PFSK-1 (cell line): Measurements from ENCODE around the gene LAYN.

Experiments used
- FOXP2 ChIP-seq: optimal IDR thresholded peaks from 2 replicates; pipeline ENCODE3; 2011; ENCODE audit warnings: borderline replicate concordance, control low read depth, inconsistent platforms; ENCODE audit not compliant: insufficient read depth; ENCODE audit errors: extremely low read length, extremely low read depth
- POLR2AphosphoS5 ChIP-seq: IDR thresholded peaks from 2 replicates; pipeline ENCODE4 v1.6.1; 2012; ENCODE audit warnings: low read depth, mild to moderate bottlenecking, control low read depth, low read length, moderate library complexity
- SIN3A ChIP-seq: IDR thresholded peaks from 2 replicates; pipeline ENCODE4 v1.6.1; 2012; ENCODE audit warnings: mild to moderate bottlenecking, low read length, moderate library complexity, borderline replicate concordance; ENCODE audit not compliant: insufficient read depth
- TAF1 ChIP-seq: IDR thresholded peaks from 2 replicates; pipeline ENCODE4 v1.6.1; 2012; ENCODE audit warnings: low read length, control low read depth, borderline replicate concordance; ENCODE audit not compliant: insufficient read depth
- TF ChIP-seq, protein P1 (sequence below), 2 experiments: IDR thresholded peaks; 2 replicates each; pipeline versions ENCODE4 v1.6.1 to v1.8.0; 2011 to 2012; ENCODE audit warnings: low read depth in 2 of 2, low read length in 2 of 2, control low read depth in 1 of 2, inconsistent platforms in 1 of 2, mild to moderate bottlenecking in 1 of 2, moderate library complexity in 1 of 2; ENCODE audit not compliant: insufficient read depth in 1 of 2

DNA sequence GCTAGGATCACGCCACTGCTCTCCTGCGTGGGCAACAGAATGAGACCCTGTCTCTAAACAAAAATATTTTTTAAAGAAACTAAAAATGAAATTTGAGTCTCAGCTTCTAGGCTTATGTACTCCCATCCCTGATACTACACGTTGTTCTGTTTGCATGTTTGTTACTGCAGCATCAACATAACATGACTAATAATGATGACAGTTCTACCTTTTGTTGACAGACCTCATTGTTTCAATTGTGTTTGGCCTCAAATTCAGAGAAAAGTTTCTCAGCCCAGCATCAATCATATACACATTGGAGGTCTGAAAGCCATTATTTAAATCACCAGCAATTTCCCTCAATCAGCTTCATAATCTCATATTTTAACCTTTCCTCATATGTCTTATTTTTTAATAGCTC is 20.8 kb downstream of the LAYN start:
- TF ChIP-seq SIN3A (no peak), POLR2AphosphoS5 (no peak), TAF1 (no peak), FOXP2 (no peak)
- TF ChIP-seq, protein P1, sequence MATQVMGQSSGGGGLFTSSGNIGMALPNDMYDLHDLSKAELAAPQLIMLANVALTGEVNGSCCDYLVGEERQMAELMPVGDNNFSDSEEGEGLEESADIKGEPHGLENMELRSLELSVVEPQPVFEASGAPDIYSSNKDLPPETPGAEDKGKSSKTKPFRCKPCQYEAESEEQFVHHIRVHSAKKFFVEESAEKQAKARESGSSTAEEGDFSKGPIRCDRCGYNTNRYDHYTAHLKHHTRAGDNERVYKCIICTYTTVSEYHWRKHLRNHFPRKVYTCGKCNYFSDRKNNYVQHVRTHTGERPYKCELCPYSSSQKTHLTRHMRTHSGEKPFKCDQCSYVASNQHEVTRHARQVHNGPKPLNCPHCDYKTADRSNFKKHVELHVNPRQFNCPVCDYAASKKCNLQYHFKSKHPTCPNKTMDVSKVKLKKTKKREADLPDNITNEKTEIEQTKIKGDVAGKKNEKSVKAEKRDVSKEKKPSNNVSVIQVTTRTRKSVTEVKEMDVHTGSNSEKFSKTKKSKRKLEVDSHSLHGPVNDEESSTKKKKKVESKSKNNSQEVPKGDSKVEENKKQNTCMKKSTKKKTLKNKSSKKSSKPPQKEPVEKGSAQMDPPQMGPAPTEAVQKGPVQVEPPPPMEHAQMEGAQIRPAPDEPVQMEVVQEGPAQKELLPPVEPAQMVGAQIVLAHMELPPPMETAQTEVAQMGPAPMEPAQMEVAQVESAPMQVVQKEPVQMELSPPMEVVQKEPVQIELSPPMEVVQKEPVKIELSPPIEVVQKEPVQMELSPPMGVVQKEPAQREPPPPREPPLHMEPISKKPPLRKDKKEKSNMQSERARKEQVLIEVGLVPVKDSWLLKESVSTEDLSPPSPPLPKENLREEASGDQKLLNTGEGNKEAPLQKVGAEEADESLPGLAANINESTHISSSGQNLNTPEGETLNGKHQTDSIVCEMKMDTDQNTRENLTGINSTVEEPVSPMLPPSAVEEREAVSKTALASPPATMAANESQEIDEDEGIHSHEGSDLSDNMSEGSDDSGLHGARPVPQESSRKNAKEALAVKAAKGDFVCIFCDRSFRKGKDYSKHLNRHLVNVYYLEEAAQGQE (IDR thresholded peaks at IDR 0.05; ENCODE audit: insufficient read depth in 1 of 2, low read depth in 2 of 2, low read length in 2 of 2) = no peak
